GM18508 (cell line): ENCODE results near the gene MYH7.

Experiments used
- ATAC-seq: cut with Tn5 transposase; IDR thresholded peaks from one replicate; pipeline ENCODE4 v1.9.1; 2021; ENCODE audit warnings: moderate number of reproducible peaks; ENCODE audit not compliant: insufficient read depth, unreplicated experiment

MYH7 gene

DNA sequence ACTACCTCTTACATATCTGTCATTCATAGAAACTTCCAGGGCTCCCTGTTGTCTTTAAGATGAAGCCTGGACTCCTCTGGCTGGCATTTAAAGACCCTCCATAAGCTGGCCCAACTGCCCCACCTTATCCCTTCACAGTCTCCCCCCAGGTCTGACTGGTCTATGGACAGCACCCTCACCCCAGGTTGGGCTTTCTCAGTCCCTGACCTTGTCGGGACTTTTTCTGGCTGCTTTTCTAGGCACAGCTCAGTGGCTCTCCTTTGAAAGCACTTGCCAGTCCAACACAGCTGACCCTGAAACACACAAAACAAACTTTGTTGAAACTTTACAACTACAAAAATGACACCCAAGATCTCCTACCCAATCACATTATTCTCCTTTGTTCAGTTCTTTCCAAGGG, 13.9 kb upstream of the MYH7 start:
- ATAC-seq, result no peak

DNA sequence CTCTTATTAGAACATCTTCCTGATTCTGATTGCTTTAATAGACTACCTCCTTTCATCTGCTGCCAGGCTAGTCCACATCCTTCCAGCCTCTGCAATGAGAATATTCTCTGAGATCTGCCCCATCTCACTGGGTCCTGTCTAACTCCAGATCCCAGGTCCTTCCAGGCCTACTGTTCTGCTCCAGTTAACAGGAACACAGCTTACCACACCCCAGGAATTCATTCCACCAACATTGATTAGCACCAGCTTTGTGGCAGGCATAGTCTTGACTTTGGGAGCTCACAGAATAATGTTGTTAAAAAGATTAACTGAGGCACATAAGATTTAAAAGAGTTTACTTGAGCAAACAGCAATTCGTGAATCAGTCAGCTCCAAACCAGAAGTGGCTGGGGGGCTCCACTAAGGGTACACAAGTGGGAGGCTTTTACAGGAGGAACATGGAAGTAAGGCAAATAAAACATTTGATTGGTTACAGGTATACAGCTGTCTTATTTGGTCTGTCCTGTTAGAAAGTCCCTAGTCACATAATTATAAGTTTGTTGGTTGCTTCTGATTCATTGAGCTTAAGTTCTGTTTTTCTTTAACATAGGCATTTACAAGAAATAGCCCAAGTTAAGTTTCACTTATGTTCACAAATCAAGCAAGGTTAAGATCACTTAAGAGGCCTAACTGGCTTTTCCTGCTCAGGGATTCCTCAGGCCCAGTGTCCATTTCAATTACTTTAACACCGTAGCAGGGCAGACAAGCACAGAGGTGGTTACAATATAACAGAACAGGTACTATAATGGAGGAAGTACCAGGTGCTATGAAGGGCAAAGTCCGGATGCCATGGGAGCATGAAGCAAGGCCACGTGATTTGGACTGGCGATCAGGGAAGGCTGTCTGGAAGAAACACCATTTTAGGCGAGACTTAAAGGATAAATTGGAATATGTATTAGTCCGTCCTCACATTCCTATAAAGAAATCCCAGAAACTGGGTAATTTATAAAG, 12.2 kb upstream of the MYH7 start:
- no peak for ATAC-seq

DNA sequence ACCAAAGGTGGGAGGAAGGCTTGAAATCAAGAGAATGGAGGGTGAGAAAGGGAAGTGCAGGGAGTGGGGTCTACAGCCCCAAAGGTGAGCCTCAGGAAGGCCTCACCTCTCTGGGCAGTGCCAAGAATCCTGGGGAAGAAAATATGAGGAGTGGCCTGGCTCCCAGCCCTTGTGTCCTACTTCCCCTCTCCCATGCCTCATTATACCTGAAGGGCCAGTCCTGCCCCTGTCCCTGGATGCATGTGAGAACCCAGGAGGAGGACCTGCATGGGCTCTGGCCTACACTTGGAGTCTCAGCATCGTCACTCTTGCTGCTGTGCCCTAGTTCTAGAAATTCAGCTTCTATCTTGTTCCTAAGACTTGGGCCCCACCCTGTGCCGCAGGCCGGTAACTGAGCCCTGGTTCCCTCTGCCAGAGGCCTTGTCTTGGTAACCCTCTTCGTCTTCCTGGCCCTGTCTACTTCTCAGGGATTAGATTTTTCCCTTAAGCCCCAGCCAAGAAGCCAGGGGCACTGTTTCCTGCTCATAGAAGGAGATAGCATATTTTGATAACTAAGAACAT, 10.9 kb upstream of the MYH7 start:
- ATAC-seq, result no peak

DNA sequence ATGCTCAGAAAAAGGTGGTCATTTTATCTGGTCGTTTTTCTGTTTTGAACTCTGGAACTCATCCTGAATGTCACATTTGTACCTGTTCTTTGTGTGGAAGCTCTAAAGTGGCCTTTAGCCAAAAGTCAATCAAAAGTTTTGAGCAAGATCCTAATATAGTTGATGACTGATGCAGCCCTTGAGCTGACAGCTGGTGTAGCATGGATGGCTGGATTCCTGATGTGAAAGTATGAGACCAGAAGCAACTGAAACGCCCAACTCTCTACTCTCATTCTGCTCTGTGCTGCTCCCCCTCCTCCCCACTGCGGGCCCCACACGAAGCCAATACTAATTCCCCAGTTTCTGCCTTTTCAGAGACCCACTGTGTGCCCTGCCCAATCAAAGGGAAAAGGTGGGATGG, 10.3 kb upstream of the MYH7 start:
- ATAC-seq, result no peak

DNA sequence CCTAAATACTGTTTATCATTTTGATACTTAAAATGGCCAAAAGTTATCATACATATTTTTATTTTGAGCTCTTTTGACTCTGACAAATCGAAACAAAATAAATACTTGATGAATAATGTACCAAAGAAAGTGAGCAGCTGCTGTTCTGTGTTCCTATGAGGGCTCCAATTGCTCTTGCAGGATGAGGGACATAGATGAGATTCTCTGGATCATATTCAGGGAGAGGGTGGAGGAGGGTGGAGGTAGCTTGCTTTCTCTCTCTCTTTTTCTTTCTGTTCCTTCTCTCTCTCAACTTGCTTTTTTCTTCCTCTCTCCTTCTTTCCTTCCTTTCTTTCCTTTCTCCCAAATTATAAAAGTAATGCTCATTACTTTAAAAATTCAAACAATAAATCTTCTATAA, 8.9 kb upstream of the MYH7 start:
- ATAC-seq, result no peak

DNA sequence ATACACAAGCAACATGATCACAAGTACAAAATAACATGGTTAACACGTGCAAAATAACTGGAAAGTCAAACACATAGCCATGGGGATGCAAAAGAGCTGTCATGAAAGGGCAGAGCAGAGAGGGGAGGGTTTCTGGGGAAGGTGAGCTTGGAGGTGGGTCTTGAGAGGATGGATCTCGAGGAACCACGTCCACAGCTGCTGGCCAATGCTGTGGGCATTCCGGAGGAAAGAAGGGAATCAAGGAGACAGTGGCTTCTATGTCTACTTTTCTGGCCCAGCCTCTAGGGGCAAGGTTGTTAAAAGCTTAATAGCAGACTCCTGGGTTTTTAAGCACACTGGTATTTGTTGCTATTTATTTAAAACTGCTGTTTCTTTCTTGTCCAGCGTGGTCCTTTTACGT, 8.4 kb upstream of the MYH7 start:
- no peak for ATAC-seq

DNA sequence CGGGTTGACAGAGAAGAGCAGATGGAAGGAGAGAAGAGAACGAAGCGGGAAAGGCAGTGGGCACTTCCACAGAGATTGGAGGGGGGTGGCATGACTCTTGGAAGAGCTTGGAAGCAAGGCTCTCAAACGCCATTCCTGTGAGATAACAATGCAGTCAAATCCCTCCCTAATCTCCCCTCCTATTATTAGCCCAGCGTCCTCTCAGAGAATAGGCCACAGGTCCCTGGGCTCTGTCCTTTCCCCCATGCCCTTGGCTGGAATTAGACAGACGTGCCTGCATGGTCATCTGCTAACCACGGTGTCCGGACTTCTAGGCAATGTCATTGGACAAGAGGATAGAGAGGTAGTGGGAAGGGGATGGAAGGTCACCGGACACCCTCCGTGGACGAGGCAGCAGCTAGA, 8.0 kb upstream of the MYH7 start:
- no peak for ATAC-seq

DNA sequence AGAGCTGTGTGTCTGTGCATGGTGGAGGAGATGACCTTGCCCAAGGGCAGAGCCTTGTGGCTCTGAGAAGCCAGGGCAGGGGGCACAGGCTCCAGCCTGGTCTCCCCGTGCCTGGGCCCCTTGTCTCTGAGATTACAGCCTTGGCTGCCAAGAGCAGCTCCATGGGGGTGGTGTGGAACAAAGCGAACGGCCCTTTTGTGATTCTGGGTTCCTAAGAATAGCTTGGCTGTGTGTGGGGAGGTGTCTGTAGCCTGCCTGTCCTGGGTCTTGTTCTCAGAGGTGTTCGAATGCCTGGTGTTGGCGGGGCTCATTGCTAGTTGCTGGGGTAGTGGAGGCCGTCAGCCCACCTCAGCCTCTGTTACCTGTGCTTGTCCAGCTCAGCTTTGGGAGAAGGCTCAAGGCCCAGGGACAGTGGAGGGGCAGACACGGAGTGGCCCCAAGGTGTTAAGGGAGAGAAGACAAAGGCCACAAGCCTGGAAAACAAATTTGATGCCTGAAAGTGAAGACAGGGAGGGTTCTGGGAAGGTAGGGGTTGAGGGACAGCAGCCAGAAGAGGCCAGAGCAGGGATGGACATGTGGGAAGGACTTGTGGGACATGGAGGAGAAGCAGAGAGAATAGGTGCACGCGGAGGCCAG, 7.4 kb upstream of the MYH7 start:
- no peak for ATAC-seq

DNA sequence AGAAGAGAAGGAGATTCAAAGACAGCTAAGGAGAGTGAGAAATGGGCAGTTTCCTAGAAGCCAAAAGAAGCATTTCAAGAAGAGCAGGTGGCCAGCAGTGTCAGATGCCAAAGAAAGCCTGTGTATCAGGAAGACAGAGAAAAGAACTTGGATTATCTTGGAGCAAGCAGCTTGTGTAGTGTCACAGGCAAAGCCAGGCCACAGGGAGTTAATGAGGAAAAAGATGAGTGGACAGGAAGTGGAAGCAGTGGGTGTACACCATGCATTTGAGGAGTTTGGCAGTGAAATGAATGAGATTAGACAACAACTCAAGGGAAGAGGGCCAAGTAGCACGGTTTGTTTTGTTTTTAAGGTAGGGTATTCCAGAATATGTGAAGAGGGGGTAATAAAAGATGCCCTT, 5.6 kb upstream of the MYH7 start:
- no peak for ATAC-seq

DNA sequence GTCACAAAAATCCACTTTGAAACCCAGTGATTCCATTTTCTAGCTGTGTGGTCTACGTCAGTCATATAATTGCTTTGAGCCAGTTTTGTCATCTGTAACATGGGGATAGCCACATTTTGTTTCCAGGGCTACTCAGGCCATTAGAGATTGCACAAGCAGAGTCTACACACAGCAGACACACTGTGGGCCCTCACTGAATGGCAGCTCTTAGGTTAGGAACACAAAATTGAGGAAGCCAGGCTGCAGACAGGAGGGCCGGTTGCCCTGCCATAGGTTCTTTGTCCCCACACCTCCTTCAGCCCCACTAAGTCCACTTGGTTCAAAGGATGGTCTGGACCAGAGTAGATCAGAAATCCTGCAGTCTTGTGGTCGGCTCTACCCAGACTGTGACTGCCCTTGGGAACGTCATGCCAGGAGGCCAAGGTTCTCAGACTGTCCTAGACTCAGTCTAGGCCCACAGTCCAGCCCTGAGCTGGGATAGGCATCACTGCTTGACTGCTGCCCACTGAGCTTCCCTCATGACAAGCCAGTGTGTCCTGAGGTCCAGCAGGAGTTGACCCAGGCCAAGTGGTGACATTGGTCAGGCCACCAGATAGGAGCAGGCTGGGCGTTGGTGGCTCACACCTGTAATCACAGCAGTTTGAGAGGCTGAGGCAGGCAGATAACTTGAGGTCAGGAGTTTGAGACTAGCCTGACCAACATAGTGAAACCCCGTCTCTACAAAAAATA, 3.8 kb upstream of the MYH7 start:
- ATAC-seq, result no peak

DNA sequence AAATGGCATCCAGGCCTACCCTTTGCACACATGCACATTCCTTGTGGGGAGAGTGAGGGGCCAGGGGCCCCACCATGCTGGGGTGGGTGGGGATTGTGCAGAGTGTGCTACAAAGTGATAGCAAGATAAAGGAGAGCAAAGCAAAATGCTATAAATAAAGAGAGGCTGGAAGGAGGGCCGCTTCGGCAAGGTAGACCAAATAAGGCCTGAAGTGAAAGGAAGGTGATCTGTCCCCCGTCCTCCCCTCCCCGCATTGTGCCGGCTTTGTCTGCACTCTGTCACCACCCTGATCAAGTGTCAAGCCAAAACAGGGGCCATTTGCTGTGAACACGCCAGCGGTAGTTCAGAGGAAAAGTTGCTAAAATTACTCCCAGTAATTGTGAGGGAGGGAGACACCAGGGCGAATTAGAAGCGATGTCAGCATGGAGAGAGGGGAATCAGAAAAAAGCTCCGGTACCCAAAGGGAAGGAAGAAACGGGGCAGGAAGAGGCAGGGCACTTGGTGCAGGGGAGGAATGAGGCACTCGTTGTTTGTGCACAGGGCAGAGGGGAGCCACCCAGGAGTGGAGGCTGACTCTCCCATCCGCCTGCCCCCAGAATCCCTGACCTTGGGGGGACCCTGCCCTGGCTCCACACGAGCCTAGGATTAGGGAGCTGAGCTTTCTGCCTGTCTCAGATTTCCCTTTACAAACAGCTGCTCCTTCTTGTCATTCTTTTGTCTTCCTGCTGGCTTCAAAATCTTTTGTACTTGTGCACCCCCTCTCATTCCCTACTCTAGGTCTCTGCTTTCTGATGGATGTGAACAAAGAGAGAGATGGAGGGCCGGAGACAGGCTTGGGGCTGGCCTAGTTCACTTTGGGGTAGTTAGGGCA, 2.9 kb upstream of the MYH7 start:
- no peak for ATAC-seq

DNA sequence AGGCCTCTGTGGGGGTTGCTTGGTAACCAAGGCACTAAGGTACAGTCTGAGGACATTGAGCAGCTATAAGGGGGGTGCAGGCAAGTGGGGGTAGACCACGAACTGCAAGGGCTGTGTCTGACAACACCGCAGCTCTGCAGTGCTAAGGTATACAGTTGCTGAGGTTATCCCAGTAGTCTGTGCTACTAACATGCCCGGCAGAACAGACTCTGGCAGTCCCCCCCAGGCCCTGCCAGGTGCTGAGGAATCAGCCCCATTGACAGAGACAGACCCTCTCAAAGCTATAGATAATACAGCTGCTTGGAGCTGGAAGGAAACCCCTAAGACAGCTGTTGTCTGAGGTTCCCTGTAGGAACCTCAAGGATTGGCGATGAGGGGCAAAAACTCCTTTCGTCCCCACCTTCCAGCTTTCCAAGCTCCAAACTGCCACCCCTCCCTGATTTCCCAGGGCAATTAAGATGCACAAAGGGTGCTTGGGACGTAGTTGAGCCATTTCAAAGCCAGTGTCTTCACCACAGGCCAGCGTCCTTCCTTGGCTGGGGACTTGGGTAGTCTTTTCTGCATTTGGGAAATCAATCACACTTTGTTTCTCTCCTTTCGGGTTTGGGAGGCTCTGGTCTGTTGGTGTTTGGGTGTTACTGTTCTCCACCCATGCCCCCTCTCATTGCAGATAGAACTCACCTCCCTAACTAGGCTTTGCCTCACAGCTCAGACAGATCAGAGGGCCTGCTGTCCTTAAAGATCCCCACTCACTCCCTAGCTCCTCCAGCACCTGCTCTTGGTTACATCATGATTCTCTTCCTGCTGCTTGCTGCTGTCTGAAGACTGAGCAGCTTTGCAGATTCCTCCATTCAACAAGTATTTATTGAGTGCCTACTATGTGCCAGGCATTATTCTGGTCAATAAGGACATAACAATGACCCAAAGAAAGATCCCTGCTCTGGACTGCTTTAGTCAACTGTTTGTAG, 2.0 kb upstream of the MYH7 start:
- no peak for ATAC-seq

DNA sequence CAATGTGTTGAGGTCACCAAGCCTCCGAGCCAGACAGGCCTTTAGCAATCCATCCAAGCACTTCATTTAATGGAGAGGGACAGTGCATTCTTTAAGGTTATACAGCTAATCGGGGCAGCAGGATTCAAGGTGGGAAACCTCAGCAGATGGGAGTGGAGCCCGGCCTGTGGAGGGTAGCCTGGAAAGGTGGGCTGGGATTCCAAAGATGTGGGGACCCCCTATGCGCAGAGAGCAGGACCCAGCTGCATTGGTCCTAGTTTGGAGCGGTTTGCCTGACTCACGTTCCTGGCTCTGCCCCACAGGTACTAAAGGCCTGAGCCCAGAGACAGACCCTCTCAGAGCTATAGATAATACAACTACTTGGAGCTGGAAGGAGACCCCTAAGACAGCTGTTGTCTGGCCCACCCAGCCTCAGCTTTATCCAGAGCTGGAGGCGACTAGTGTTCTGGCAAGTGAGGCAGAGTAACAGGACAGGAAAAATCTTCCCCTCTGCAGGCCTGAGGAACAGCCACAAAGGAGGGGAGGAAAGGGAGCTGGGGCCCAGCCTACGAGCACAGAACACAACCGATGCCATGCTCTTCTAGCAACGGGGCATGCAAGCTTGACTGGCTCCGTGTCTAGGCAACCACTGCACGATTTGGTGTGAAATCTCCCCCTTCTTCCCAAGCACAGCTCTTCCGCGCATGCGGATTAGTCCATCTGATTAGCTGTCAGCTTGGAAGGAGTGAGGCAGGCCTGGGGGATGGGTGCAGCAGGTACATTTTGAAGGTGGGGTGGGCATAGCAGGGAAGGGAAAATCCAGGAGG, 1.1 kb upstream of the MYH7 start:
- no peak for ATAC-seq

DNA sequence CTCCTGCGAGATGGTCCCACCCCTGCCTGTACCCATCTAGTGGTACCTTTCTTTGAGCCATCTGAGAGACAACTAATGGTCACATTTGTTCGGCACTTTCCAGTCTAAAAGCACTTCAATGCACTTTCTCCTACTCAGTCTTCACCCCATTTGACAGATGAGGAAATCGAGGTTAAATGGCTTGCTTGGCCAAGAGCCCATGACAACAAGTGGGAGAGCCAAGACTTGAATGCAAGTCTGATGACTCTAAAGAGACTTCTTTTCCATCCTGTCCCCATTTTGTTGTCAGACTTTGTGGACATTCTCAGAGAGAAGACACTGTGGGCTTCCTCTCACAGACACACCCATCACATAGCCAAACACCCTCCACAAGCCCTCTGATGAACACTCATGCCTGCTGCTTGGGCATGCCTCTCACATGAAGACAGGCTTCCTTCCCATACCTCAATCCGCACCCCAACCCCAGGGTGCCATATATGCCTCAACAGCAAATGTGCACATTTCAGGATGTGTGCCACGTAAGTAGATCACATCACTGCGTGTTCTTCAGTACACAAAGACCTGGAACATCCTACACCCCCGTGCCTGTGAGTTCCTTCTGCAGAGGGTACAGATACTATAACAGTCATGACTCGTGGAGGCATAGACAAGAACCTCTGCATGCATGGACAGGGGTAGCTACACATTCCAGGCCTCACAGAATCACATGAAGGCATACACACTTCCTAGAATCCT, 805 bp downstream of the MYH7 start:
- no peak for ATAC-seq

DNA sequence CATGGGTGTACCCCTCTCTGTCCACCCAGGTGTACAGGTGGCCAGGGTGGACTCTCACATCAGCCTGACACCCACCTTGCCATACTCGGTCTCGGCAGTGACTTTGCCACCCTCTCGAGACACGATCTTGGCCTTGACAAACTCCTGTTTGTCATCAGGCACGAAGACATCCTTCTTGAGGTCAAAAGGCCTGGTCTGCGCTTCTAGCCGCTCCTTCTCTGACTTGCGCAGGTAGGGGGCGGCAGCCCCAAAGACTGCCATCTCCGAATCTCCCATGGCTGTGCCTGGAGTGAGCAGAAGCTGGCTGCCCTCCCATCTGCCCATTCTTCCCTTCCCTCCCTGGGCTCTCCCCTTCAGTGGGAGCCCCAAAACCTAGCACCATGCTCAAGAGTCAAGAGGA, 2.0 kb downstream of the MYH7 start:
- ATAC-seq, result no peak

DNA sequence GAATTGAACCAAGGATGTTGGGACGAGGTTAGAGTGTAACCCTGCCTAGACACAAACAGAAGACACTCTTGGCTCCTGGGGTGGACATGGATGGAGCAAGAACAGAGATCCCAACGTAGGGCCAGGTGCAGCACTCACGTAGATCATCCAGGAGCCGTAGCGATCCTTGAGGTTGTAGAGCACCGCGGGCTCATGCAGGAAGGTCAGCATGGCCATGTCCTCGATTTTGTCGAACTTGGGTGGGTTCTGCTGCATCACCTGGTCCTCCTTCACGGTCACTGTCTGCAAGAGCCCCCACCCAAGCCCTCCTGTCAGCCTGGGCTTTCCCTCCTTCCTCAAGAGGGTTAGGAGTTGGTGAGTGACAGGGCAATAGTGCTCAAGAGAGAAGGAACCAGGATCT, 2.5 kb downstream of the MYH7 start:
- ATAC-seq, result no peak
